Spinal cord (tissue), 10 donors: Measurements from ENCODE around the gene EMP1. TPM values are rescaled to one million over a fixed set of nuclear protein-coding genes. Genes with fewer than 3 reads are reported as not detected.

Source experiments
- DNase-seq, 6 donors: peaks; one replicate each; pipeline versions ENCODE4 v3.0.0 to v3.0.0-alpha.2; 2013 to 2015; ENCODE audit warnings: low spot score in 6 of 6, low read depth in 4 of 6
- H3K27ac ChIP-seq: one replicate; pipeline ENCODE4 v1.5.1; 2013; ENCODE audit warnings: low read depth, low read length, control low read depth
- H3K27me3 ChIP-seq: one replicate; pipeline ENCODE4 v1.6.1; 2013; ENCODE audit warnings: low read length; ENCODE audit not compliant: control insufficient read depth, insufficient read depth
- H3K36me3 ChIP-seq: one replicate; pipeline ENCODE4 v1.6.1; 2013; ENCODE audit warnings: low read length; ENCODE audit not compliant: control insufficient read depth, insufficient read depth
- H3K4me1 ChIP-seq: one replicate; pipeline ENCODE4 v1.6.1; 2013; ENCODE audit warnings: low read length; ENCODE audit not compliant: control insufficient read depth, insufficient read depth
- H3K4me3 ChIP-seq: one replicate; pipeline ENCODE4 v1.5.1; 2013; ENCODE audit warnings: low read depth, low read length, control low read depth
- H3K9me3 ChIP-seq: one replicate; pipeline ENCODE4 v1.6.1; 2013; ENCODE audit warnings: low read length; ENCODE audit not compliant: control insufficient read depth, insufficient read depth
- WGBS: methylation state at CpG from one replicate; pipeline ENCODE4 v1.1.5; 2013; ENCODE audit warnings: missing lambda C conversion rate; ENCODE audit not compliant: insufficient coverage; 5-methylcytosine and 5-hydroxymethylcytosine counted together
- long read RNA-seq, 4 donors: transcript quantifications; one replicate each; lab custom pipeline, GENCODE V29; 2026
- polyA plus RNA-seq, 2 donors: library from polyadenylated mRNA; unstranded; fragments of 120-200 nt; gene quantifications; one replicate each; pipeline ENCODE4 v1.2.1, GENCODE V29; 2013; ENCODE audit not compliant: insufficient read length in 2 of 2
- total RNA-seq, 2 donors: library from RNA; depleted of rRNA in 1 of 2; stranded (reverse); fragments of 120-200 nt in 1 of 2; fragments of >200 nt in 1 of 2; gene quantifications; one replicate each; pipeline versions ENCODE4 v1.2.3 to v1.2.4, GENCODE V29; 2013 to 2014
- donor health status: healthy.

EMP1 gene
- total RNA-seq (10 to 100 TPM; 59.5 to 77.4 TPM), polyA plus RNA-seq (10 to 100 TPM; 57.7 to 91.6 TPM)
- long read RNA-seq, donor 1, full-length matches to known transcripts: 18 of 18 reads
- long read RNA-seq, donor 1, partial matches to known transcripts: 0 of 18 reads
- long read RNA-seq, donor 1, other reads (novel, unspliced or antisense): 0 of 18 reads
- long read RNA-seq, donor 2, full-length matches to known transcripts: 1 of 1 reads
- long read RNA-seq, donor 2, partial matches to known transcripts: 0 of 1 reads
- long read RNA-seq, donor 2, other reads (novel, unspliced or antisense): 0 of 1 reads
- long read RNA-seq, donor 3, full-length matches to known transcripts: 8 of 8 reads
- long read RNA-seq, donor 3, partial matches to known transcripts: 0 of 8 reads
- long read RNA-seq, donor 3, other reads (novel, unspliced or antisense): 0 of 8 reads
- long read RNA-seq, donor 4, full-length matches to known transcripts: 23 of 23 reads
- long read RNA-seq, donor 4, partial matches to known transcripts: 0 of 23 reads
- long read RNA-seq, donor 4, other reads (novel, unspliced or antisense): 0 of 23 reads

DNA sequence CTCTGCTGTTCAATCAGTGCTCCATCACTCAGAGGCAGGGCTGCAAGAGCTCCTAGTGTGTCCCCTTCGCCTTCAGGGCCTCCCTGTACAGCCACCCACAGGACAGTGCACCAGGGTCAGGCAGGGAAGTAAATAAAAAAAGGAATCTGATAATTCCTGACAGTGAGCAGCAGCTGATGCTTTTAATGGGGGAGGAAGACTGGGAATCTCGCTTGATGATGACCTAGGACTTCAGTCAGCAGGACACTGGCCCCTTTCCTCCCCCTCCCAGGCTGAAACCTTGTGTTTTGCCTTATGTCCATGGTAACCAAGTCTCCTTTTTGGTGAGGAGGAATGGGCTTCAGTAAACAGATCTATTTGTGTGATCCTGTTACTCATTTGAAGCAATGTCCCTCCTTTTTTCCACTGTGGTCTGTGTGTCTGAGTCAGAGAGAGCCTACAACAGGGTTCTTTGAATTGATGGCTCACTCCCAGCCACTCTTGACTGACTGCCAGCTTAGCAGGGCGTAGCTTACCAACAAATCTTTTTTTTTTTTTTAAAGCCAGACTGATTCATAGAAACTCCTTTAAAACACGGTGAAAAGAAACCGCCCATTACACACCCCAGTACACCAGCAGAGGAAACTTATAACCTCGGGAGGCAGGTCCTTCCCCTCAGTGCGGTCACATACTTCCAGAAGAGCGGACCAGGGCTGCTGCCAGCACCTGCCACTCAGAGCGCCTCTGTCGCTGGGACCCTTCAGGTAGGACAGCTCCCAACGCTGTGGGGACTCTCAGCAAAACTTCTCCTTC, at the start of gene EMP1:
TSS of gene EMP1 (plus strand) at position 597 of the 792 bp plus-strand sequence. CDS start 14,785 bp downstream, outside the sequence.
- Histone ChIP-seq H3K36me3 (no peaks in the 10 kb centered on the region), H3K9me3 (no peaks in the 10 kb centered on the region), H3K27ac (peak within 1 kb of the TSS; percentile 85), H3K4me3 (peak within 1 kb of the TSS; percentile 43), H3K4me1 (peaks cover 35% of the 10 kb centered on the region), H3K27me3 (no peaks in the 10 kb centered on the region)
- WGBS: 14% methylated on average over 9 of the region's 11 CpGs
- DNase-seq: peak; percentile 65 to 96 (median 83)

GRCh38 chr12:13147688-13148484, 48.6 kb upstream of the EMP1 start:
- Histone ChIP-seq H3K27me3 (no peaks in the 10 kb centered on the region), H3K36me3 (no peaks in the 10 kb centered on the region), H3K4me1 (no peaks in the 10 kb centered on the region), H3K9me3 (no peaks in the 10 kb centered on the region), H3K27ac (no peak overlapping the region), H3K4me3 (no peak overlapping the region)
- WGBS: 75% methylated on average over 9 of the region's 12 CpGs
- no peak for DNase-seq

- H3K27ac ChIP-seq: no peak overlapping the region
- DNase-seq: no peak
- 86% methylated on average over 1 of the region's 3 CpGs for WGBS
- no peaks in the 10 kb centered on the region for H3K27me3 ChIP-seq
- no peaks in the 10 kb centered on the region for H3K36me3 ChIP-seq
- H3K4me3 ChIP-seq: no peak overlapping the region
- no peaks in the 10 kb centered on the region for H3K4me1 ChIP-seq
- H3K9me3 ChIP-seq: no peaks in the 10 kb centered on the region
Observed at GRCh38 chr12:13148485-13148847, 48.1 kb upstream of the EMP1 start.

- WGBS: 70% methylated on average over 1 of the region's 4 CpGs
- Histone ChIP-seq H3K27ac (no peak overlapping the region), H3K36me3 (no peaks in the 10 kb centered on the region), H3K4me3 (no peak overlapping the region), H3K9me3 (no peaks in the 10 kb centered on the region), H3K4me1 (no peaks in the 10 kb centered on the region), H3K27me3 (no peaks in the 10 kb centered on the region)
- DNase-seq: no peak
Observed at GRCh38 chr12:13149411-13149810, 47.1 kb upstream of the EMP1 start.

DNA sequence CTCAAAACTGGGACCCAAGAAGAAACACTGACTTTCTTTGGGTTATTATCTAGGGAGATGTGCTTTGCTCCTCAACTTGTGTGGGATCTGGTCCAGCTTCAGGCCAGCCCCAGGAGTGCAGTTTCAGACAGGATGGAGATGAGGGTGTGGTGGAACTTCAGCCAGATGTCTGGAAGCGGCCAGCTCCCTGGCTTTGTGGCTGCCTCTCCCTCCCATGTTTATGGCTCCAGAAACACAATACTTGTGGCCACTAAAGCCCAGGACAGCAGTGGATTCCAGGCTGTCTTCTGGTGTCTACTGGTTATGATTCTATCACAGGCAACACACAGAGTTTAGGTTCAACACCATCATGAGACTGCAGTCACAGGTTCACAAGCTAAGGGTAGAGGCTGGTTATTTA, 44.2 kb upstream of the EMP1 start:
- H3K27me3 ChIP-seq: no peaks in the 10 kb centered on the region
- no peaks in the 10 kb centered on the region for H3K36me3 ChIP-seq
- H3K27ac ChIP-seq: no peak overlapping the region
- H3K9me3 ChIP-seq: no peaks in the 10 kb centered on the region
- no peak overlapping the region for H3K4me3 ChIP-seq
- H3K4me1 ChIP-seq: no peaks in the 10 kb centered on the region
- WGBS: no CpG with 5 or more reads among the region's 1 CpG
- no peak for DNase-seq

GRCh38 chr12:13152756-13153155, 43.8 kb upstream of the EMP1 start:
- H3K27ac ChIP-seq: no peak overlapping the region
- H3K27me3 ChIP-seq: no peaks in the 10 kb centered on the region
- no peak overlapping the region for H3K4me3 ChIP-seq
- H3K9me3 ChIP-seq: no peaks in the 10 kb centered on the region
- no peaks in the 10 kb centered on the region for H3K4me1 ChIP-seq
- H3K36me3 ChIP-seq: no peaks in the 10 kb centered on the region
- WGBS: 100% methylated on average over 4 of the region's 6 CpGs
- no peak for DNase-seq

DNA sequence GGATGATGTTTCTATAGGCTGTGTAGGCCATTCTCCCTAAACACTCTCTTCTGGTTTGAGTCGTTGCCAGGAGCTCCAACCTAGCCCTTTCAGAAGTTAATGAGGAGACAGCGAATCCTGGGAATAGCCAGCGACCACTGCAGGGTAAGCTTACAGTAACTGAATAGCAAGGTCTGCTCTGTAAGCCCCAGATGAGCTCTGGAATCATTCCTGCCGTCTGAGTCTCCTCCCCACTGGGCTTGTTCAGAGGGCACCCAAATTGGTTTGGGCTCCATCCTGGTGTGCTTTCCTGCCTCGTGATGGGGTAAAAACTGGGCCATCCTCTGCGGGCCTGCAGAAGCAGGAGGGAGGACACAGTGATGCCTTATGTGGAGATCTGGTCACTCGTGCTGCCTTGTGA, 43.3 kb upstream of the EMP1 start:
- DNase-seq: no peak
- H3K27me3 ChIP-seq: no peaks in the 10 kb centered on the region
- no peaks in the 10 kb centered on the region for H3K4me1 ChIP-seq
- H3K27ac ChIP-seq: no peak overlapping the region
- no peak overlapping the region for H3K4me3 ChIP-seq
- H3K36me3 ChIP-seq: no peaks in the 10 kb centered on the region
- 53% methylated on average over 6 of the region's 7 CpGs for WGBS
- no peaks in the 10 kb centered on the region for H3K9me3 ChIP-seq

GRCh38 chr12:13154027-13154538, 42.4 kb upstream of the EMP1 start:
- Histone ChIP-seq H3K4me3 (no peak overlapping the region), H3K4me1 (no peaks in the 10 kb centered on the region), H3K9me3 (no peaks in the 10 kb centered on the region), H3K27ac (no peak overlapping the region), H3K27me3 (no peaks in the 10 kb centered on the region), H3K36me3 (no peaks in the 10 kb centered on the region)
- DNase-seq: no peak
- WGBS: no CpG with 5 or more reads among the region's 3 CpGs

DNA sequence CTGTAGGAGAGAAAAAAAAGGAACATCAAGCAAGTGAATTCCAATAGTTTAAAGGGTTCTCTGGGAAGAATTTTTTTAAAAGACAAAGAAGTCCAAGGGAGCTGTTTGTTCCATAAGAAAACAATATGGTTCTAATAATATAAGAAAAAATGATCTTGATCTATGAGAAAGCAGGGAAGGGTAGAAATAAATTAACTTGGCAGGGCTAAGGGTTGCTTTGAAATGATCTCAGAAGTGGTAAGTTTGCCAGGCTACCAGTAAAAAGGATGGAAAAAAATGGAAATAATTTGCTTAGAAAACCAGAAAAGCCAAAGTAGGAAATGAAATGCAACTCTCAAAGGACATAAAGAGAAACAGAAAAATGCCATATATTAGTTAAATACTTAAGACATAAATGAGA, 41.7 kb upstream of the EMP1 start:
- Histone ChIP-seq H3K27me3 (no peaks in the 10 kb centered on the region), H3K4me3 (no peak overlapping the region), H3K9me3 (no peaks in the 10 kb centered on the region), H3K4me1 (no peaks in the 10 kb centered on the region), H3K36me3 (no peaks in the 10 kb centered on the region), H3K27ac (no peak overlapping the region)
- no peak for DNase-seq
